Left colon (tissue), 2 donors: ENCODE results near the gene FARP2. TPM values are rescaled to one million over a fixed set of nuclear protein-coding genes. Genes with fewer than 3 reads are reported as not detected.
"Not testable (repeated sequence)": the region's sequence is repeated elsewhere in the genome, so short reads cannot be mapped to it uniquely, and the experiment has no call there.

ENCODE experiments used
- ATAC-seq: fragments of 200-7000 bp; cut with Tn5 transposase; one replicate; pipeline ENCODE4 v1.9.1; 2020; ENCODE audit warnings: mild to moderate bottlenecking, moderate library complexity
- DNase-seq, 2 donors: peaks; one replicate each; pipeline ENCODE4 v3.0.0-alpha.2; 2020
- intact Hi-C, 2 donors: fragments of 100-400 bp; cut with DNase I in 1 of 2; cut with micrococcal nuclease in 1 of 2; formaldehyde crosslinking; loops; one replicate each; pipeline versions ENCODE4 v1.11.2 to v1.14.0; 2022; cut with DNase I, micrococcal nuclease
- long read RNA-seq: library from polyadenylated mRNA; unstranded; transcript quantifications from one replicate; pipeline ENCODE4 v2.0.0, GENCODE V29; 2021
- total RNA-seq, 2 donors: library from RNA; stranded (reverse); fragmentation: NEBNext Ultra II Directional; extraction: Animal tissue kit (Norgen Biotek cat#: 25700); gene quantifications; one replicate each; pipeline ENCODE4 v1.2.1, GENCODE V29; 2021
- donor health status: DM: no; HTN: no; CAD: no.
- donor health status: DM: yes; HTN: yes; CAD: no.

Gene FARP2
- total RNA-seq: 100 to 1,000 TPM; 126 to 138 TPM
- long read RNA-seq, full-length matches to known transcripts: 13 of 50 reads
- long read RNA-seq, partial matches to known transcripts: 12 of 50 reads
- long read RNA-seq, other reads (novel, unspliced or antisense): 25 of 50 reads

GRCh38 chr2:241355983-241356870 is at the start of gene FARP2:
TSS of gene FARP2 (plus strand) at chr2:241356285. CDS start at chr2:241373108, 16,823 bp downstream.
- intact Hi-C loops: no loop called here

GRCh38 chr2:241307055-241307454 is 49.0 kb upstream of the FARP2 start:
- ATAC-seq (no peak), DNase-seq (no peak)
- intact Hi-C loops: no loop called here

More at GRCh38 chr2:241355983-241356870, at the start of gene FARP2:
- ATAC-seq (peak; percentile 66), DNase-seq (peak; percentile 100)

GRCh38 chr2:241308267-241308666 is 47.8 kb upstream of the FARP2 start:
- ATAC-seq (no peak), DNase-seq (no peak)
- intact Hi-C loops: no loop called here

GRCh38 chr2:241308832-241309500 is 47.1 kb upstream of the FARP2 start:
- ATAC-seq: no peak
- intact Hi-C loops: no loop called here
- no peak for DNase-seq

GRCh38 chr2:241309684-241310117 is 46.4 kb upstream of the FARP2 start:
- intact Hi-C loops: no loop called here
- ATAC-seq (peak; percentile 42), DNase-seq (peak in 1 of 2 donors; percentile 23)

GRCh38 chr2:241310917-241311566 is 45.0 kb upstream of the FARP2 start:
- DNase-seq: no peak
- intact Hi-C loops: no loop called here

GRCh38 chr2:241312082-241312481 is 44.0 kb upstream of the FARP2 start:
- no peak for ATAC-seq
- intact Hi-C loops: no loop called here
- DNase-seq: no peak

More at GRCh38 chr2:241310917-241311566, 45.0 kb upstream of the FARP2 start:
- ATAC-seq: no peak

- intact Hi-C loops: no loop called here
- DNase-seq (no peak), ATAC-seq (no peak)
These were observed 42.5 kb upstream of the FARP2 start for GRCh38 chr2:241313543-241314095.

GRCh38 chr2:241314226-241315092 is 41.6 kb upstream of the FARP2 start:
- intact Hi-C loops: no loop called here
- DNase-seq (no peak), ATAC-seq (peak; percentile 26)

GRCh38 chr2:241315093-241315878 is 40.8 kb upstream of the FARP2 start, which contains the start of gene HDLBP:
TSS of gene HDLBP (minus strand) at chr2:241315672. CDS start at chr2:241266869, 48,803 bp downstream.
- intact Hi-C loops: no loop called here
- ATAC-seq: peak; percentile 83
- DNase-seq: peak; percentile 99 to 100

- DNase-seq (peak; percentile 77 to 87), ATAC-seq (peak; percentile 41)
- intact Hi-C loops: no loop called here
These were observed 40.0 kb upstream of the FARP2 start, which contains the start of gene SEPTIN2 for GRCh38 chr2:241315879-241316631. TSS of gene SEPTIN2 (plus strand) at chr2:241315925. CDS start at chr2:241324233, 8,308 bp downstream.

- DNase-seq: no peak
These were observed 39.3 kb upstream of the FARP2 start for GRCh38 chr2:241316825-241317224.

GRCh38 chr2:241317391-241317790 is 38.7 kb upstream of the FARP2 start:
- intact Hi-C loops: no loop called here
- no peak for ATAC-seq

More at GRCh38 chr2:241316825-241317224, 39.3 kb upstream of the FARP2 start:
- intact Hi-C loops: no loop called here
- ATAC-seq: no peak

GRCh38 chr2:241318830-241319229 is 37.3 kb upstream of the FARP2 start:
- intact Hi-C loops, DNase-seq, ATAC-seq: not testable (repeated sequence)

More at GRCh38 chr2:241317391-241317790, 38.7 kb upstream of the FARP2 start:
- no peak for DNase-seq

GRCh38 chr2:241320394-241320793 is 35.7 kb upstream of the FARP2 start:
- ATAC-seq (no peak), DNase-seq (no peak)
- intact Hi-C loops: no loop called here

- intact Hi-C loops: no loop called here
- ATAC-seq: no peak
These were observed 35.1 kb upstream of the FARP2 start for GRCh38 chr2:241321033-241321432.

More at GRCh38 chr2:241321033-241321432, 35.1 kb upstream of the FARP2 start:
- DNase-seq: no peak
